ENCODE data around the gene RILPL1. TPM values are rescaled to one million over a fixed set of nuclear protein-coding genes. Genes with fewer than 3 reads are reported as not detected.
"Not testable (repeated sequence)": the region's sequence is repeated elsewhere in the genome, so short reads cannot be mapped to it uniquely, and the experiment has no call there.

The RILPL1 gene
- polyA plus RNA-seq (ENCODE audit: insufficient read length in 4 of 4): 10 to 100 TPM; 16.7 to 26.5 (median 21.0) TPM

- DNase-seq (ENCODE audit: low read depth in 4 of 4, low spot score in 2 of 4): no peak
Observed at GRCh38 chr12:123533672-123534643, at the start of gene RILPL1. Gene RILPL1, minus strand, starts transcription at chr12:123533719. Its CDS starts 237 bp downstream, at chr12:123533482.

- no peak for DNase-seq (ENCODE audit: low read depth in 4 of 4, low spot score in 2 of 4)
Observed at GRCh38 chr12:123580772-123581171, 47.3 kb upstream of the RILPL1 start.

GRCh38 chr12:123578829-123579228, 45.3 kb upstream of the RILPL1 start:
- DNase-seq (ENCODE audit: low read depth in 4 of 4, low spot score in 2 of 4): not testable (repeated sequence)

- no peak for DNase-seq (ENCODE audit: low read depth in 4 of 4, low spot score in 2 of 4)
Observed at GRCh38 chr12:123578243-123578642, 44.7 kb upstream of the RILPL1 start.

GRCh38 chr12:123576611-123577010, 43.1 kb upstream of the RILPL1 start:
- DNase-seq (ENCODE audit: low read depth in 4 of 4, low spot score in 2 of 4): no peak

- DNase-seq (ENCODE audit: low read depth in 4 of 4, low spot score in 2 of 4): no peak
Observed at GRCh38 chr12:123573870-123574269, 40.4 kb upstream of the RILPL1 start.

GRCh38 chr12:123572391-123572790, 38.9 kb upstream of the RILPL1 start:
- DNase-seq (ENCODE audit: low read depth in 4 of 4, low spot score in 2 of 4): no peak

GRCh38 chr12:123571343-123571813, 37.9 kb upstream of the RILPL1 start:
- DNase-seq (ENCODE audit: low read depth in 4 of 4, low spot score in 2 of 4): no peak

- no peak for DNase-seq (ENCODE audit: low read depth in 4 of 4, low spot score in 2 of 4)
Observed at GRCh38 chr12:123559468-123559867, 25.9 kb upstream of the RILPL1 start.

GRCh38 chr12:123558487-123558886, 25.0 kb upstream of the RILPL1 start:
- not testable (repeated sequence) for DNase-seq (ENCODE audit: low read depth in 4 of 4, low spot score in 2 of 4)

- not testable (repeated sequence) for DNase-seq (ENCODE audit: low read depth in 4 of 4, low spot score in 2 of 4)
Observed at GRCh38 chr12:123554843-123555242, 21.3 kb upstream of the RILPL1 start.

- not testable (repeated sequence) for DNase-seq (ENCODE audit: low read depth in 4 of 4, low spot score in 2 of 4)
Observed at GRCh38 chr12:123554136-123554535, 20.6 kb upstream of the RILPL1 start.

- DNase-seq (ENCODE audit: low read depth in 4 of 4, low spot score in 2 of 4): no peak
Observed at GRCh38 chr12:123550700-123551099, 17.2 kb upstream of the RILPL1 start.

GRCh38 chr12:123548107-123548506, 14.6 kb upstream of the RILPL1 start:
- DNase-seq (ENCODE audit: low read depth in 4 of 4, low spot score in 2 of 4): no peak

GRCh38 chr12:123546281-123546680, 12.8 kb upstream of the RILPL1 start:
- no peak for DNase-seq (ENCODE audit: low read depth in 4 of 4, low spot score in 2 of 4)

- DNase-seq (ENCODE audit: low read depth in 4 of 4, low spot score in 2 of 4): no peak
Observed at GRCh38 chr12:123543541-123543940, 10.0 kb upstream of the RILPL1 start.

- no peak for DNase-seq (ENCODE audit: low read depth in 4 of 4, low spot score in 2 of 4)
Observed at GRCh38 chr12:123540899-123541662, 7.6 kb upstream of the RILPL1 start.

GRCh38 chr12:123535952-123536351, 2.4 kb upstream of the RILPL1 start:
- DNase-seq (ENCODE audit: low read depth in 4 of 4, low spot score in 2 of 4): not testable (repeated sequence)

- DNase-seq (ENCODE audit: low read depth in 4 of 4, low spot score in 2 of 4): no peak
Observed at GRCh38 chr12:123532808-123533649, 490 bp downstream of the RILPL1 start.

GRCh38 chr12:123532019-123532418, 1.5 kb downstream of the RILPL1 start:
- DNase-seq (ENCODE audit: low read depth in 4 of 4, low spot score in 2 of 4): no peak

All from left renal cortex interstitium (tissue), 4 donors.